C4-2B (cell line): Measurements from ENCODE around the gene SLC4A2.

Experiments used
- ZFX ChIP-seq: fragments of 450-650 bp; IDR thresholded peaks from 2 replicates; pipeline ENCODE4 v1.6.1; 2017
- TF ChIP-seq, protein P1 (sequence below): fragments of 450-650 bp; conservative IDR thresholded peaks from 2 replicates; pipeline ENCODE4 v1.5.1; 2017; ENCODE audit warnings: mild to moderate bottlenecking

DNA sequence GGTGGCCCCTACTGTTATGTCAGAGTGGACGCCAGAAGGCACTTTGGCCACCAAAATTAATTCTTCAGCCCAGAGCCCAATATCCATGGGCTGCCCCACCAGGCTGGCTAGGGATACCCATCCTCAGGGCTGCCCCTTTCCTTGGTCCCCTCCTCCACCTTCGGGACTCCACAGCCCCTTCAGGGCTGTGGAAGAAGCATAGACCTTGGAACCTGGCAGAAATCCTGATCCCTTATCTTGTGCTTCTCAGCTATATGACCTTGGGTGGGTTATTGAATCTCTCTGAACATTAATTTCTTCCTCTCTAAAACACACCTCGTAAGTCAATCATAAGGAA is 24.4 kb downstream of the SLC4A2 start:
- TF ChIP-seq, protein P1, sequence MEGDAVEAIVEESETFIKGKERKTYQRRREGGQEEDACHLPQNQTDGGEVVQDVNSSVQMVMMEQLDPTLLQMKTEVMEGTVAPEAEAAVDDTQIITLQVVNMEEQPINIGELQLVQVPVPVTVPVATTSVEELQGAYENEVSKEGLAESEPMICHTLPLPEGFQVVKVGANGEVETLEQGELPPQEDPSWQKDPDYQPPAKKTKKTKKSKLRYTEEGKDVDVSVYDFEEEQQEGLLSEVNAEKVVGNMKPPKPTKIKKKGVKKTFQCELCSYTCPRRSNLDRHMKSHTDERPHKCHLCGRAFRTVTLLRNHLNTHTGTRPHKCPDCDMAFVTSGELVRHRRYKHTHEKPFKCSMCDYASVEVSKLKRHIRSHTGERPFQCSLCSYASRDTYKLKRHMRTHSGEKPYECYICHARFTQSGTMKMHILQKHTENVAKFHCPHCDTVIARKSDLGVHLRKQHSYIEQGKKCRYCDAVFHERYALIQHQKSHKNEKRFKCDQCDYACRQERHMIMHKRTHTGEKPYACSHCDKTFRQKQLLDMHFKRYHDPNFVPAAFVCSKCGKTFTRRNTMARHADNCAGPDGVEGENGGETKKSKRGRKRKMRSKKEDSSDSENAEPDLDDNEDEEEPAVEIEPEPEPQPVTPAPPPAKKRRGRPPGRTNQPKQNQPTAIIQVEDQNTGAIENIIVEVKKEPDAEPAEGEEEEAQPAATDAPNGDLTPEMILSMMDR = no peak
- no peak for TF ChIP-seq ZFX
